ENCODE measurements around the gene ROBO1.
"Not testable (repeated sequence)": the region's sequence is repeated elsewhere in the genome, so short reads cannot be mapped to it uniquely, and the experiment has no call there.

The ROBO1 gene

GRCh38 chr3:79767905-79768267, at the start of gene ROBO1:
ROBO1 (minus strand) TSS chr3:79767998.
- no peak for DNase-seq

GRCh38 chr3:79817224-79817623, 49.4 kb upstream of the ROBO1 start:
- DNase-seq: no peak

GRCh38 chr3:79815478-79815877, 47.7 kb upstream of the ROBO1 start:
- no peak for DNase-seq

GRCh38 chr3:79810581-79810980, 42.8 kb upstream of the ROBO1 start:
- DNase-seq: no peak

GRCh38 chr3:79810092-79810491, 42.3 kb upstream of the ROBO1 start:
- no peak for DNase-seq

GRCh38 chr3:79809106-79809505, 41.3 kb upstream of the ROBO1 start:
- DNase-seq: no peak

GRCh38 chr3:79808515-79808914, 40.7 kb upstream of the ROBO1 start:
- no peak for DNase-seq

- DNase-seq: not testable (repeated sequence)
Observed at GRCh38 chr3:79790177-79790576, 22.4 kb upstream of the ROBO1 start.

- DNase-seq: no peak
Observed at GRCh38 chr3:79773291-79773690, 5.5 kb upstream of the ROBO1 start.

- DNase-seq: no peak
Observed at GRCh38 chr3:79769229-79769628, 1.4 kb upstream of the ROBO1 start.

- DNase-seq: no peak
Observed at GRCh38 chr3:79767194-79767904, 449 bp downstream of the ROBO1 start.

- no peak for DNase-seq
Observed at GRCh38 chr3:79766496-79767193, 1.2 kb downstream of the ROBO1 start.

- DNase-seq: no peak
Observed at GRCh38 chr3:79765911-79766310, 1.9 kb downstream of the ROBO1 start.

GRCh38 chr3:79761441-79761840, 6.4 kb downstream of the ROBO1 start:
- no peak for DNase-seq

GRCh38 chr3:79751703-79752102, 16.1 kb downstream of the ROBO1 start:
- no peak for DNase-seq

- no peak for DNase-seq
Observed at GRCh38 chr3:79737530-79737929, 30.3 kb downstream of the ROBO1 start.

- DNase-seq: no peak
Observed at GRCh38 chr3:79729096-79729495, 38.7 kb downstream of the ROBO1 start.

- DNase-seq: no peak
Observed at GRCh38 chr3:79726786-79727185, 41.0 kb downstream of the ROBO1 start.

GRCh38 chr3:79724206-79724605, 43.6 kb downstream of the ROBO1 start:
- no peak for DNase-seq

GRCh38 chr3:79690072-79690471, 77.7 kb downstream of the ROBO1 start:
- no peak for DNase-seq

- DNase-seq: no peak
Observed at GRCh38 chr3:79685108-79685507, 82.7 kb downstream of the ROBO1 start.

- no peak for DNase-seq
Observed at GRCh38 chr3:79684041-79684440, 83.8 kb downstream of the ROBO1 start.

GRCh38 chr3:79672731-79673130, 95.1 kb downstream of the ROBO1 start:
- no peak for DNase-seq

- no peak for DNase-seq
Observed at GRCh38 chr3:79672075-79672474, 95.7 kb downstream of the ROBO1 start.

- DNase-seq: no peak
Observed at GRCh38 chr3:79670178-79670577, 97.6 kb downstream of the ROBO1 start.

Data from NCI-H1417 treated with DMSO at 0.1 percent for 48 hours (cell line).